Stimulated activated naive CD8-positive, alpha-beta T cell treated with anti-CD3 and anti-CD28 coated beads, Interleukin-15, Interleukin-2, amounts not matched to agents 100 ng/mL and 50 ng/mL, for 24 hours (primary cell): ENCODE results near the gene ANAPC1.
"Not testable (repeated sequence)": the region's sequence is repeated elsewhere in the genome, so short reads cannot be mapped to it uniquely, and the experiment has no call there.

Experiments used
- H3K27ac Mint-ChIP-seq: one replicate; pipeline ENCODE4 v1.8.0; 2021; ENCODE audit warnings: mild to moderate bottlenecking, mixed read lengths
- H3K27me3 Mint-ChIP-seq: one replicate; pipeline ENCODE4 v1.8.0; 2021; ENCODE audit warnings: mixed read lengths
- H3K36me3 Mint-ChIP-seq: one replicate; pipeline ENCODE4 v1.8.0; 2021; ENCODE audit warnings: low read depth, mixed read lengths
- H3K4me1 Mint-ChIP-seq: one replicate; pipeline ENCODE4 v1.8.0; 2021; ENCODE audit warnings: low read depth, mixed read lengths
- H3K4me3 Mint-ChIP-seq: one replicate; pipeline ENCODE4 v1.8.0; 2021; ENCODE audit warnings: mild to moderate bottlenecking, mixed read lengths
- H3K9me3 Mint-ChIP-seq: one replicate; pipeline ENCODE4 v1.8.0; 2021; ENCODE audit warnings: mixed read lengths

The ANAPC1 gene

DNA sequence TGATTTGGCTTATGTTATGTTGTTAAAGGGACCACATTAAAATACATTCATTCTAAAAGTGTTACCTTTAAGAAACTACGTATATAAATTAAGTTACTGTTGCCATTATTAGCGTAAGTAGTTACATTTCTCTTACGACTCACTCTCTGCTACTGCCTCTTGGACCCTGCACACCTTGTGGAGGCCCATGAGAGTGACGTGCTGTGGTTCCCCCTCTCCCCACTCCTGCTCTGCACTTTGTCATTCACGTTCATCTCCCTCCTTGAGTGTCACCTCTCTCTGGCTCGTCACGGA, 13.6 kb upstream of the ANAPC1 start:
- H3K9me3 Mint-ChIP-seq, result no peaks in the 10 kb centered on the region
- H3K27me3 Mint-ChIP-seq, result peaks cover 37% of the 10 kb centered on the region
- peaks cover 13% of the 10 kb centered on the region for H3K4me1 Mint-ChIP-seq
- peak overlapping the region; percentile 83 for H3K4me3 Mint-ChIP-seq
- H3K27ac Mint-ChIP-seq, result no peak overlapping the region
- no peaks in the 10 kb centered on the region for H3K36me3 Mint-ChIP-seq

DNA sequence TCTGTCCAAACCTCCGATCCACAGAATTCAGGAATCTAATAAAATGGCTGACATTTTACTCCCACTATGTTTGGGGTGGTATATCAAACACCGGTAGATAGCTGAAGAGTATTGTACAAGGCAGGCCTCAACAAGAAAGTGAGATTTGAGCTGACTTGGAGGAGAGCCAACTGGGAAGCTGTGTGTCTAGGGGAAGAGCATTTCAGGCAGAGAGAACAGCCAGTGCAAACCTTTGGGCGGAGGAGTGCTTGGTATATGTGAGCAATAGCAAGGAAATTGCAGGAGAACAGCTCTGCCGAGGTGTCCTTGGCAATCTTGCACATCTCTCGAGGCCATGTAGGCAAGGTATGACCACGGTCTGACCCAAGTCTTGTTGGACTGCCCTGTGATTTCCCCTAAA, 12.6 kb upstream of the ANAPC1 start:
- Mint-ChIP-seq H3K4me1 (peaks cover 13% of the 10 kb centered on the region), H3K27ac (no peak overlapping the region), H3K9me3 (no peaks in the 10 kb centered on the region), H3K4me3 (no peak overlapping the region), H3K27me3 (peaks cover 37% of the 10 kb centered on the region), H3K36me3 (no peaks in the 10 kb centered on the region)

DNA sequence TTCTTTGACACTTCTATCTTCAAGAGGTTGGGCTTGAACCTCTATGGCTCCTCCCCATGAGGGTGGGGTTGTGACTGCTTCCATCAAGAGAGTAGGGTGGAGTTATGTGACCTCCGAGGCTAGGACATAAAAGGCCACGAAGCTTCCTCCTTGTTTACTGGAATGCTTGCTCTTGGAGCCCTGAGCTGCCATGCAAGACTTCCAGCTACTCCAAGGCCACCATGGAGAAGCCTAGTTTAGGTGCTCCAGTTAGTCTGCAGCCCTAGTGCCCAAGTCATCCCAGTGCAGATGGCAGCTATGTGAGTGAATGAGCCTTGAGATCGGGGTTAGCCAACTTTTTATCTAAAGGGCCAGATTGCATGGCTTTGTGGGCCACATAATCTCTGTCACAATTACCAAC, 12.0 kb upstream of the ANAPC1 start:
- no peak overlapping the region for H3K4me3 Mint-ChIP-seq
- no peak overlapping the region for H3K27ac Mint-ChIP-seq
- H3K4me1 Mint-ChIP-seq, result peaks cover 13% of the 10 kb centered on the region
- H3K27me3 Mint-ChIP-seq, result peaks cover 36% of the 10 kb centered on the region
- no peaks in the 10 kb centered on the region for H3K36me3 Mint-ChIP-seq
- H3K9me3 Mint-ChIP-seq, result no peaks in the 10 kb centered on the region

DNA sequence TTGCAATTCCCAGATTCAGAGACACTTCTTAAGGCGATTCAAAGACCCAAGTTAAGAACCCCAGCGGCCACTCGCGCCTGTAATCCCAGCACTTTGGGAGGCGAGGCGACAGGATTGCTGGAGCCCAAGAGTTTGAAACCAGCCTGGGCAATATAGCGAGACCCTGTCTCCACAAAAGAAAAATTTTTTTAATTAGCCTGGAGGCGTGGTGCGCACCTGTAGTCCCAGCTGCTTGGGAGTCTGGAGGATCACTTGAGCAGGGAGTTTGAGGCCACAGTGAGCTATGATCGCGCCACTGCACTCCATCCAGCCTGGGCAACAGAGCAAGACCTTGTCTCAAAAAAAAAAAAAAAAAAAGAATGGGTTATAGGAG, 585 bp upstream of the ANAPC1 start:
- Mint-ChIP-seq H3K27me3 (no peaks in the 10 kb centered on the region), H3K4me3 (peak overlapping the region; percentile 98), H3K27ac (peak overlapping the region; percentile 98), H3K4me1 (peaks cover 27% of the 10 kb centered on the region), H3K9me3 (no peaks in the 10 kb centered on the region), H3K36me3 (peaks cover 12% of the 10 kb centered on the region)

DNA sequence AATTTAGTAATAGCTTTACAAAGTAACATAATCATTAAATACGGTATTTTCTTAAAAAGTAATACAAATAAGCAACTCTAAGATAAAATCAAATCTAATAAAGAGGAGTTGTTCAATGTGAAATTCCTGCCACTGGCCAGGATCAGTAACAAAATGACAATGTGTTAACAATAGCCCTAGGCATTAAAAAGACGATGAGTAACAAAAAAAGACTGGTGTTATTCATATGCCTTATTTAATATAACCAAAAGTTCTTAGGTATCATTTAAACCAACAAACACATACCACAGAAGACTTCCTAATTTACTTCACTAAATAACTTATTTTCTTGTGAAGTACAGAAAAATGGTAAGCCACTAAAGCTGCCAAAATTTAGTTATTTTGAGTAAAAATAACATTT, 11.2 kb downstream of the ANAPC1 start:
- H3K27ac Mint-ChIP-seq, H3K4me3 Mint-ChIP-seq, H3K27me3 Mint-ChIP-seq, H3K9me3 Mint-ChIP-seq: not testable (repeated sequence)
- Mint-ChIP-seq H3K4me1 (peaks cover 18% of the 10 kb centered on the region), H3K36me3 (peaks cover 71% of the 10 kb centered on the region)

DNA sequence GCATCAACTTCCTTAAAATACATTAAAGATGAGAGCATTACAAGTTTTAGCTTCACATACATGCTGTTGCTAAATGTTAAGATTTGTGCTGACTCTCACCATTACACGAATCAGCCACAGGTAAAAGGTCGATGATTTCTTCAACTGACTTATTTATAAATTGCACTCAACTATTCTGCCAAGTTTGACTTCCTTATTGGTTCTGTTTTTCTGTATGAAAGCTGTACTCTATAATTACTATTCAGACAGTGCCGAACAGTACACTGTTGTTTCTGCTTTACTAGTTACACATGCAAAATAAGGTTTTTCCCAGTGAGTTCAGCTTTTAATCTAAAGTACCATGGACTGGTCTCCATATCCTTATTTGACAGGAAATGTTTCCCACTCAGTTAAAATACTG, 18.9 kb downstream of the ANAPC1 start:
- not testable (repeated sequence) for H3K27me3 Mint-ChIP-seq, H3K9me3 Mint-ChIP-seq, H3K4me3 Mint-ChIP-seq, H3K27ac Mint-ChIP-seq, H3K4me1 Mint-ChIP-seq
- peaks cover 43% of the 10 kb centered on the region for H3K36me3 Mint-ChIP-seq

DNA sequence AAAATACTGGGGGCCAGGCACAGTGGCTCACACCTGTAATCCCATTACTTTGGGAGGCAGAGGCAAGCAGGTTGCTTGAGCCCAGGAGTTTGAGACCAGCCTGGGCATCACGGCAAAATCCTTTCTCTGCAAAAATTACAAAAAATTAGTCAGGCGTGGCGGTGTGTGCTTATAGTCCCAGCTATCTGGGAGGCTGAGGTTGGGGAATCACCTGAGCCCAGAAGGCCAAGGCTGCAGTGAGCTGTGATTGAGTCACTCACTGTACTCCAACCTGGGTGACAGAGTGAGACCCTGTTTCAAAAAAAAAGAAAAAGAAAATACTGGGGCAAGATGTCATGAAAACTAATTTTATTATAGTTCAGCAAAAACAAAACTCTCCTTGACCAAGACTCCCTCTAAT, 24.0 kb downstream of the ANAPC1 start:
- not testable (repeated sequence) for H3K9me3 Mint-ChIP-seq, H3K4me3 Mint-ChIP-seq
- peaks cover 48% of the 10 kb centered on the region for H3K36me3 Mint-ChIP-seq

DNA sequence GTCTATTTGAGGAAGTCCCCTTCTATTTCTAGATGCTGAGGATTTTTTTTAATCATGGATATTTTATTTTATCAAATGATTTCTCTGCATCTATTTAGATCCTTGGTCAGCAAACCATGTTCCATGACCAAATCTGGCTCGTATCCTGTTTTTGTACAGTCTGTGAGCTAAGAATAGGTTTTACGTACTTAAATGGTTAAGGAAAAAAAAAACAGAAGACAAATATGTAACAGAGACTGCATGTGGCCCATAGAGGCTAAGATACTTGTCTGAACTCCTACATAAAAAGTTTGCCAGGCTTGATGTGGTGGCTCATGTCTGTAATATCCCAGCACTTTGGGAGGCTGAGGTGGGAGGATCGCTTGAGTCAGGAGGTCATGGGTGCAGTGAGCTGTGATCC, 31.4 kb downstream of the ANAPC1 start:
- not testable (repeated sequence) for H3K4me3 Mint-ChIP-seq, H3K27ac Mint-ChIP-seq, H3K27me3 Mint-ChIP-seq, H3K4me1 Mint-ChIP-seq, H3K9me3 Mint-ChIP-seq
- peaks cover 70% of the 10 kb centered on the region for H3K36me3 Mint-ChIP-seq

More for the DNA sequence above, 24.0 kb downstream of the ANAPC1 start:
- not testable (repeated sequence) for H3K27ac Mint-ChIP-seq, H3K4me1 Mint-ChIP-seq, H3K27me3 Mint-ChIP-seq

DNA sequence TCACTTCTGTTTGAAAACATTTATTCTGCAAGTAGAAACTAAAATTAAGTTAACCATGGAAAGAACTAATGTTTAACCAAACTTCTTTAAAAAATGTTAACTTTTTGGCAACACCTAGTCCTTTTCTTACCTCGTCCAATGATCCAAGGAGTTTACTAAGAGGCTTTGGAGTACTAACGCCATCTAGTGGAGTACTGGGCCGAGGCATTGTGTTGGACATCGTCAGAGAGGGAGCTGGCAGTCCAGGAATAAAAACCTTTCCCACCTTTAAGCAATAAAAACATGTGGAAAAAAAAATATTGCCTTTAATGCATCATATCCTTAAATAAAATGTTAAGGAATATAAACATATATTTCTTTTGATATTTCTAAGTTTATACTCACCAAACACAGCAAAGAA, 33.3 kb downstream of the ANAPC1 start:
- not testable (repeated sequence) for H3K27ac Mint-ChIP-seq, H3K4me1 Mint-ChIP-seq
- peaks cover 69% of the 10 kb centered on the region for H3K36me3 Mint-ChIP-seq

DNA sequence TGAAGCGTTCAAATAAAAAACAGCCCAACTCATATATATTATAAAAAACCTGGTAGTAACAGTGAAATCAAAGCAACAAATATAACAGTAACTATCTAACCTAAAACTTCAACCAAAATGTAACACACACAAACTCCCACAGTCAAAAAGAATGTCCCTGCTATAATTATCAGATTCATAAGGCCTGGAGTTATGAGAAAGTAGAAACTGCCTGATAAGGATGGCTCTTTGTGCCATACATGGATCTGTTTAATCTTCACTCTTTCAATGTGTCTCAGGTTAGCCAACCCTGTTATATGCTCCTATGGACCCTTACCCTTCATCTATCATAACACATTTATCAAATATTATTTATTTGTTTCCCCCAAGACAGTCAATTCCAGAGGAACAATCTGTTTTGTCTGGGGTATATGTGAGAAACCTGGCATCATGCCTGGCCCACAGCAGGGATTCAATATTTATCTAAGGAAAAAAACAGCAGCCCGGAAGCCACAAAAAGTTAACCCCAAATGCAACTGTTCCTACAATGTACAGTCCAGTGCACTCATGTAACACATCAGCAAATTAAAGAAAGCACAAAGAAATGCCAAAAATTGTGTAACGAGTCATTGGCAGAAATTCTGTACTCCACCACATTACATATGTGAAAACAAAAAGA, 44.2 kb downstream of the ANAPC1 start:
- H3K27ac Mint-ChIP-seq, H3K4me3 Mint-ChIP-seq, H3K9me3 Mint-ChIP-seq, H3K4me1 Mint-ChIP-seq, H3K27me3 Mint-ChIP-seq: not testable (repeated sequence)
- H3K36me3 Mint-ChIP-seq, result peaks cover 44% of the 10 kb centered on the region

More for the DNA sequence above, 33.3 kb downstream of the ANAPC1 start:
- H3K9me3 Mint-ChIP-seq, H3K27me3 Mint-ChIP-seq, H3K4me3 Mint-ChIP-seq: not testable (repeated sequence)

DNA sequence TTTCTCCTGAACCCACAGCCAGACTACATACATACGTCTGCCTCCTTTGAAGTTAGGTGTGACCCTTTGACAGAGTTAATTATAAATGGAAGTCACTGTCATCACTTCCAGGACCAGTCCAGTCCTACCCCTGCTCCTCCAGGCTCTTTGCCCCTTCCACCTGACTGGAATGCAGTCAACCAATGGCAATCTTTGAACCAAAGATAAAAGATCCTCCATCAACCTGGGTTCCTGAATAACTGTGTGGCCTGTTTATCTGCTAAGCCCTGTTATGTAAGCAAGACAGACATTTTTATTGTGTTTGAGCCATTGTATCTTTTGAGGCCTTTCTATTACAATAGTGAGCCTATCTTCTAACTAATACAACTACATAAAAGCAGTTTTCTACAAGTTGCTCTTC, 45.0 kb downstream of the ANAPC1 start:
- Mint-ChIP-seq H3K4me1 (peaks cover 11% of the 10 kb centered on the region), H3K36me3 (peaks cover 50% of the 10 kb centered on the region)
- not testable (repeated sequence) for H3K4me3 Mint-ChIP-seq, H3K9me3 Mint-ChIP-seq, H3K27ac Mint-ChIP-seq, H3K27me3 Mint-ChIP-seq

DNA sequence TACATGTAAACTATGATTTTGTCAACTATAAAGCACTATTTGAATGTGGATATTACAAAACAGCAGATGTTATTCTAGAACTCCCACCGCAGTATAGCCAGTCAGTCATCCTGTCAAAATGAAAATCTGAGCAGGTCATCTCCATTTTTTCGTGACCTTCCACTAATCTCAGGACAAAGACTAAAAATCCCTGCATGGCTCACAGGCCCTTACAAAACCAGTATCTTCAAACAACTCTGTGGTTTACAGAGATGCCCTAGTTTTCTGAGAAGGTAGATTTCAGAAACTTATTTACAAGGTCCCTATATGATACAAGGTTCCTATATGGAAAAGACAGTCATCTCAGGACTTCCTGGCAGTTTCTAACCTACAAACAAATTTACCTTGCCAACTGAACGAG, 49.8 kb downstream of the ANAPC1 start:
- Mint-ChIP-seq H3K36me3 (peaks cover 45% of the 10 kb centered on the region), H3K27ac (peak overlapping the region; percentile 68), H3K4me3 (peak overlapping the region; percentile 9), H3K4me1 (peaks cover 14% of the 10 kb centered on the region)
- not testable (repeated sequence) for H3K9me3 Mint-ChIP-seq, H3K27me3 Mint-ChIP-seq

DNA sequence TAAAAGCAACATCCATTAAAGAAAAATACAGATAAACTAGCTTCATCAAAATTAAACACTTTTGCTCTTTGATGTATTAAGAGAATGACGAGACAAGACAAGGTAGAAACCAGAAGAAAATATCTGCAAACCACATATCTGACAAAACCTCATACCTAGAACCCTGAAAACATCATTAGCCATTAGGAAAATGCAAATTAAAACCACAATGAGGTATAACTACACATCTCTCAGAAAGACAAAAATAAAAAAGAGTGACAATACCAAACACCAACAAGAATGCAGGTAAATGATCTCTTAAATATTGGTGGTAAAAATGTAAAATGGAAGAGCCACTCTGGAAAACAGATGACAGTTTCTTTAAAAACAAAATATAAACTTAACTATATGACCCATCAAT, 53.5 kb downstream of the ANAPC1 start:
- H3K4me1 Mint-ChIP-seq, result peaks cover 14% of the 10 kb centered on the region

DNA sequence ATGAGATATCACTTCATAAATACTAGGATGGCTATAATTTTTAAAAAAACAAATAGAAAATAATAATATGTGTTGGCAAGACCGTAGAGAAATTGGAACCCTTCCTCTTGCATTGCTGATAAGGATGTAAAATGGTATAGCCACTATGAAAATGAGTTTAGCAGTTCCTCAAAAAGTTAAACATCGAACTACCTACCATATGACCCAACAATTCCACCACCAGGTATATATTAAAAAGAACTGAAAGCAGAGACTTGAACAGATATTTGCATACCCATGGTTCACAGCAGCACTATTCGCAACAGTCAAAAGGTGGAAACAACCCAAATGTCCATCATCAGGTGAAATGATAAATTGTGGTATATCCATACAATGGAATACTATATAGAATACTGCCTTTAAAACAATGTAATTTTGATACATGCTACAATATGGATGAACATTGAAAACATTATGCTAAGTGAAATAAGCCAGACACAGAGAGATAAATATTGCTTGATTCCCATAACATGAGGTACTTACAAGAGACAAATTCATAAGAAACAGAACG, 55.7 kb downstream of the ANAPC1 start:
- not testable (repeated sequence) for H3K4me1 Mint-ChIP-seq, H3K27me3 Mint-ChIP-seq, H3K4me3 Mint-ChIP-seq, H3K27ac Mint-ChIP-seq, H3K9me3 Mint-ChIP-seq
- peaks cover 61% of the 10 kb centered on the region for H3K36me3 Mint-ChIP-seq

More for the DNA sequence above, 53.5 kb downstream of the ANAPC1 start:
- not testable (repeated sequence) for H3K4me3 Mint-ChIP-seq, H3K27ac Mint-ChIP-seq, H3K9me3 Mint-ChIP-seq, H3K27me3 Mint-ChIP-seq
- peaks cover 64% of the 10 kb centered on the region for H3K36me3 Mint-ChIP-seq

DNA sequence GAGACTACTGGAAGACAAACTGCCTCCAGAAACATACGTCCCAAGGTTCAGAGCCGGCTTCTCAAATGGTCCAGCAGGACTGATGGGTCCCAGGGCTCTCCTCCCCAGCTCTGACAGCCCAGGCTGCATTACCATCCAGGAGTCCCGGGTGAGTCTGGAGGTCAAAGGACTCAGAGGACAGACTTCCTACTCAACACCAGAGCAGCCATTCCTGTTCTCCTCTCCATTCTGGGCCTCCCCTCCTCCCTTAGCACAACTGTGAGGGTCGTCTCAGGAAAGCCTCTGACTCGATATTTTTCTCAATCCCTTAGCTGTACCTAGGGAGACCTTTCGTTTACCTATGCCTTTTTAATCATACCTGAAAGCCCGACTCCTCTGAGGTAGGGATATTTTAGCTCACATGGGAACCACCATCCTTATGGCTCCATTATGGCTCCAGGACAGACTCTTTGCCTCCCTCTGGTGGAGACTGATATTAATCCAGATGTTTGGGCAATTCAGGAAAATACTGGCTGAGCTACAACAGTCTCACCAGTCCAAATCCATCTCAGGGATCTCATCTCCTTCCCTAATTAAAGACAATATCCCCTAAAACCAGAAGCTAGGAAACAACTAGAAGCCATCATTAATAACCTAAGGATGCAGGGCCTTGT, 70.9 kb downstream of the ANAPC1 start:
- H3K4me3 Mint-ChIP-seq, H3K4me1 Mint-ChIP-seq, H3K36me3 Mint-ChIP-seq, H3K27me3 Mint-ChIP-seq, H3K27ac Mint-ChIP-seq, H3K9me3 Mint-ChIP-seq: not testable (repeated sequence)

DNA sequence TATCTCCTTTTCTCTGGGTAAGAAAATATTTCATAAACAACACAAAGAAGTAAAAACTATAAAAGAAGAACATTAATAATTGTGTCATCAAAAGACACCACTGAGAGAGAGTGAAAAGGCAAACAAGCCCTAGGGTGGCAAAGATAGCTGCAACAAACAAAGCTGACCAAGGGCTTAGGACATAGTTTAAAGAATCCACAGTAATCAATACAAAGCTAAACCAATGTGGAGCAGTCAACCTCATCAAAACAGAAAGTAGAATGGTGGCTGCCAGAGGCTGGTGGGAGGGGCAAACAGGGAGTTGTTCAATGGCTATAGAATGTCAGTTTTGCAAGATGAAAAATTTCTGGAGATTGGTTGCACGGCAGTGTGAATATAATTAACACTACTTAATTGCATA, 93.4 kb downstream of the ANAPC1 start:
- H3K27ac Mint-ChIP-seq, H3K9me3 Mint-ChIP-seq, H3K4me1 Mint-ChIP-seq, H3K4me3 Mint-ChIP-seq, H3K27me3 Mint-ChIP-seq, H3K36me3 Mint-ChIP-seq: not testable (repeated sequence)
